Stomach (tissue), 9 donors: Measurements from ENCODE around the gene PPRC1. TPM values are rescaled to one million over a fixed set of nuclear protein-coding genes. Genes with fewer than 3 reads are reported as not detected.

Source experiments
- DNase-seq, 2 donors: peaks; one replicate each; pipeline versions ENCODE4 v3.0.0 to v3.0.0-alpha.2; 2013 to 2019
- H3K27ac ChIP-seq, 5 donors: fragments of 200-600 bp in 4 of 5; sonication (generic) in 4 of 5; one replicate each; pipeline ENCODE4 v1.5.1; 2013 to 2019; ENCODE audit warnings: mild to moderate bottlenecking in 1 of 5, moderate library complexity in 1 of 5
- H3K27me3 ChIP-seq, 3 donors: fragments of 200-600 bp; sonication (generic); one replicate each; pipeline ENCODE4 v1.5.1; 2017 to 2019; ENCODE audit warnings: mixed run types in 1 of 3
- H3K36me3 ChIP-seq, 4 donors: fragments of 200-600 bp; sonication (generic); 1 replicate in 3 of 4; 2 replicates in 1 of 4; pipeline ENCODE4 v1.5.1; 2016 to 2019
- H3K4me1 ChIP-seq, 4 donors: fragments of 200-600 bp; sonication (generic); one replicate each; pipeline ENCODE4 v1.5.1; 2016 to 2019
- H3K4me3 ChIP-seq, 4 donors: fragments of 200-600 bp; sonication (generic) in 3 of 4; one replicate each; pipeline ENCODE4 v1.5.1; 2016 to 2019; ENCODE audit warnings: mild to moderate bottlenecking in 1 of 4
- H3K9me3 ChIP-seq, 4 donors: fragments of 200-600 bp; sonication (generic); one replicate each; pipeline ENCODE4 v1.5.1; 2016 to 2019
- EP300 ChIP-seq: sonication (generic); formaldehyde crosslinking; IDR thresholded peaks from one replicate; pipeline ENCODE4 v1.6.1; 2017; ENCODE audit warnings: antibody characterized with exemption
- POLR2A ChIP-seq, 4 donors: fragments of 450-650 bp; IDR thresholded peaks; one replicate each; pipeline ENCODE4 v1.6.1; 2016; ENCODE audit warnings: antibody characterized with exemption in 4 of 4, control low read depth in 2 of 4, mild to moderate bottlenecking in 1 of 4, moderate library complexity in 1 of 4
- POLR2AphosphoS5 ChIP-seq, 3 donors: sonication (generic); formaldehyde crosslinking; IDR thresholded peaks; one replicate each; pipeline ENCODE4 v1.6.1; 2016; ENCODE audit warnings: antibody characterized with exemption in 3 of 3
- WGBS, 5 donors: extraction: QIAGEN DNeasy Blood & Tissue Kit in 3 of 5; methylation state at CpG; one replicate each; pipeline versions ENCODE4 v1.1.5 to v1.1.7; 2013 to 2018; 5-methylcytosine and 5-hydroxymethylcytosine counted together
- intact Hi-C: fragments of 100-400 bp; cut with DNase I; formaldehyde crosslinking; loops from one replicate; pipeline ENCODE4 v1.15.1; 2023; ENCODE audit warnings: low total_unique reads
- polyA plus RNA-seq, 3 donors: library from polyadenylated mRNA; stranded (reverse); fragments of 200-250 nt; gene quantifications; one replicate each; pipeline ENCODE4 v1.2.3, GENCODE V29; 2013
- total RNA-seq, 5 donors: library from RNA; depleted of rRNA; stranded (reverse); fragments of >200 nt; gene quantifications; one replicate each; pipeline versions ENCODE4 v1.1.0 to v1.2.3, GENCODE V29; 2014 to 2016
- TF ChIP-seq, protein P1 (sequence below), 7 experiments: fragments of 450-650 bp in 4 of 7; fragments of 200-600 bp in 3 of 7; sonication (generic) in 3 of 7; IDR thresholded peaks; one replicate each; pipeline ENCODE4 v1.5.1; 2016 to 2019; ENCODE audit warnings: antibody characterized with exemption in 7 of 7, control low read depth in 2 of 7, mild to moderate bottlenecking in 1 of 7
- donor health status: healthy with polysubstance abuse.
- donor health status: Bipolar disorder and iron deficiency.
- donor health status: healthy.

PPRC1 gene
- total and polyA plus RNA-seq, 8 donors: 10.4 to 37.3 (median 14.9) TPM

DNA sequence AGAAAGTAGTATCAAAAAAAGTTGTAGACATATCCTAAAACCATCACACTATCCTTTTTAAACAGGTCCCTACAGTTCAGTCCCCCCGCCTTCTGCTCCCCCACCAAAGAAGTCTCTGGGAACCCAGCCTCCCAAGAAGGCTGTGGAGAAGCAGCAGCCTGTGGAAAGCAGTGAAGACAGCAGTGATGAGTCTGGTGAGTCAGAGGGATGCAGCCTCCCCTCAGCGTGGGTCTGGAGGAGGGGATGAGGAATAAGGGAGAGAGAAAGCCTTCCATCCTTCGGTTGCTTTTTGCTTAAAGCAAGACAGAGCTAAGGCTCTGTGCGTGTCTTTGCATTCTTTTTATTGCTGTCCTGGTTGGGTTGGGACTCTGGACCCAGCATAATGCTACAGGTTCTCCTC is 27.0 kb downstream of the PPRC1 start:
- Histone ChIP-seq H3K36me3 (peaks cover 71 to 100% (median 95%) of the 10 kb centered on the region in 4 donors), H3K4me3 (no peak overlapping the region)

DNA sequence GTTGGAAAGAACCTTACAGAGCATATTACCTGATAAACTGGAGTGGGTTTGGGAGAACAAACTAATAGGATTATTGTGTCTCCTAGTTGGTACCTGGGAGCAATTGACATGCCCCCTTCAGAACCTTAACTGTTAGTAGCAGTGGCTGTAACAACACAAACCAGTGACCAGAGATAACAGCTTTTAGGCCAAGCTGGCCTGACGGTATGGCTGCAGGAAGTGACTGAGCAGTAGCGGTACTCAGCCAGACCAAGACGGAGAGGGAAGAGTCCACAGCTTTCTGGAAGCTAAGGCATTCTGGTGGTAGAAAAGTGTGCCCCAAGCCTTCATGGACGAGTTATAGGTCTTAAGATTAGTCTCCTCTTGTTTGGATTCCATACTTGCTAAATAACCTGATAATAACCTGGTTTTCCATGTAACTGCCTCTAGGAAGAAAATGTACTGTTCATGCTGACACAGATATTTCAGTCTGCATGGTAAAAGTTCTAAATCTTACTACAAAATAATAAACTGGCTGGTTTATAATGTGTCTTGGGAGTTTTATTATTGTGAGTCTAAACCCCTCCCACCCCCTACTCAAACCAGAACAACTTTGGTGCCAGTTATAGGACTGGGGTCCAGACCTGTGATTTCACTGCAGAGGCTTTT is 30.6 kb downstream of the PPRC1 start:
- WGBS, 5 donors: 64 to 79% (median 67%) methylated on average over 4 of the region's 4 CpGs
- intact Hi-C loops: no loop called here
- Histone ChIP-seq H3K9me3 (no peaks in the 10 kb centered on the region), H3K27ac (no peak overlapping the region), H3K27me3 (no peaks in the 10 kb centered on the region), H3K4me3 (no peak overlapping the region), H3K36me3 (peaks cover 54 to 65% (median 60%) of the 10 kb centered on the region in 4 donors), H3K4me1 (no peaks in the 10 kb centered on the region)
- no peak for DNase-seq
- TF ChIP-seq POLR2AphosphoS5 (IDR thresholded peaks at IDR 0.05) (no peak), EP300 (no peak)

More for the DNA sequence above, 27.0 kb downstream of the PPRC1 start:
- H3K9me3 ChIP-seq: no peaks in the 10 kb centered on the region
- H3K27me3 ChIP-seq: no peaks in the 10 kb centered on the region
- H3K27ac ChIP-seq: no peak overlapping the region
- H3K4me1 ChIP-seq: peaks cover 0 to 29% (median 9%) of the 10 kb centered on the region in 4 donors
- TF ChIP-seq EP300 (no peak), POLR2AphosphoS5 (IDR thresholded peaks at IDR 0.05) (no peak), POLR2A (IDR thresholded peaks at IDR 0.05) (no peak)
- TF ChIP-seq, protein P1, sequence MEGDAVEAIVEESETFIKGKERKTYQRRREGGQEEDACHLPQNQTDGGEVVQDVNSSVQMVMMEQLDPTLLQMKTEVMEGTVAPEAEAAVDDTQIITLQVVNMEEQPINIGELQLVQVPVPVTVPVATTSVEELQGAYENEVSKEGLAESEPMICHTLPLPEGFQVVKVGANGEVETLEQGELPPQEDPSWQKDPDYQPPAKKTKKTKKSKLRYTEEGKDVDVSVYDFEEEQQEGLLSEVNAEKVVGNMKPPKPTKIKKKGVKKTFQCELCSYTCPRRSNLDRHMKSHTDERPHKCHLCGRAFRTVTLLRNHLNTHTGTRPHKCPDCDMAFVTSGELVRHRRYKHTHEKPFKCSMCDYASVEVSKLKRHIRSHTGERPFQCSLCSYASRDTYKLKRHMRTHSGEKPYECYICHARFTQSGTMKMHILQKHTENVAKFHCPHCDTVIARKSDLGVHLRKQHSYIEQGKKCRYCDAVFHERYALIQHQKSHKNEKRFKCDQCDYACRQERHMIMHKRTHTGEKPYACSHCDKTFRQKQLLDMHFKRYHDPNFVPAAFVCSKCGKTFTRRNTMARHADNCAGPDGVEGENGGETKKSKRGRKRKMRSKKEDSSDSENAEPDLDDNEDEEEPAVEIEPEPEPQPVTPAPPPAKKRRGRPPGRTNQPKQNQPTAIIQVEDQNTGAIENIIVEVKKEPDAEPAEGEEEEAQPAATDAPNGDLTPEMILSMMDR (IDR thresholded peaks at IDR 0.05): no peak
- WGBS, 5 donors: 93 to 98% (median 97%) methylated on average over 4 of the region's 4 CpGs
- intact Hi-C loops: no loop called here
- no peak for DNase-seq

DNA sequence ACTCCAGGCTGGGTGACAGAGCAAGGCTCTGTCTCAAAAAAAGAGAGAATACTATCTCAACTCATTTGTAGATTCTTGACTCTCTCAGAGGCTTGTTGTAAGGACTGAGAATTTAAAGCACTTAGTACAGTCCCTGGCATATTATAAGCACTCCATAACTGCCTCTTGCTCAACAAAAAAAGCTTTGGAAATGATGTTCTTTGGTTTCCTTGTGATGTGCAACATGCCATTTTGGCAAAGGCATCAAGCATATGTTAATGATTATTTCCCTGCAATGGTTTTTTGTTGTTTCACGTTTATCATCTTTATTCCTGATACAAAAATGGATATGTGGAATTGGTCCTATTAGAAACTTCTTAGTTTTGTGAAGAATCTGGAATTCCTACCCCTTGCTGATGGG is 35.0 kb downstream of the PPRC1 start:
- Histone ChIP-seq H3K9me3 (no peaks in the 10 kb centered on the region), H3K4me1 (peaks cover 0 to 13% (median 10%) of the 10 kb centered on the region in 4 donors), H3K27me3 (no peaks in the 10 kb centered on the region), H3K4me3 (no peak overlapping the region), H3K36me3 (peaks cover 11 to 21% (median 16%) of the 10 kb centered on the region in 4 donors), H3K27ac (no peak overlapping the region)
- WGBS, 5 donors: 52 to 65% (median 63%) methylated on average over 1 of the region's 1 CpG
- intact Hi-C loops: loop anchor here (5.0 kb wide), 1 partner anchor 184 kb away; no protein-coding TSS in a partner anchor
- no peak for DNase-seq
- no peak for TF ChIP-seq POLR2A (IDR thresholded peaks at IDR 0.05)
- no peak for TF ChIP-seq POLR2AphosphoS5 (IDR thresholded peaks at IDR 0.05)
- TF ChIP-seq, protein P1 (IDR thresholded peaks at IDR 0.05): no peak
- TF ChIP-seq EP300: no peak

DNA sequence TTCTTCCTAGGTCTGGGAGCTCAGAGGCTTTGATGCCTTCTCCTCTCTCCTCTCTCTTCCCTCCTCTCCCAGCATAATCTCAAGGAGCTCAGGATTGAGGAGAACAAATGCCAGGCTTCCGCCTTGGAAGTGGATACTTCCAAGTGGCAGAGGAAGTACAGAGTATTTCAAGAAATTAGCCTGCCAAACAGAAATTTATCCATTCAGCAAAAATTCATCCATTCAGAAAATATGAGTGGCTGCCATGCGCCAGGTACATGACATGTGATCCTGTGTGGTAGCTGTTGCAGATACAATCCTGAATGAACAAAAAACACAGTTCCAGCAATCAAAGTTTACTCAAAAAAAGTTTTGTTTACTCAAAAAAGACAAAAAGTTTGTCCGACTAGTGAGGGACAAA is 37.8 kb downstream of the PPRC1 start:
- Histone ChIP-seq H3K4me1 (peaks cover 0 to 13% (median 10%) of the 10 kb centered on the region in 4 donors), H3K27me3 (peaks cover 0 to 1% (median 0%) of the 10 kb centered on the region in 3 donors), H3K9me3 (no peaks in the 10 kb centered on the region), H3K27ac (no peak overlapping the region), H3K4me3 (no peak overlapping the region), H3K36me3 (no peaks in the 10 kb centered on the region)
- no peak for TF ChIP-seq POLR2A (IDR thresholded peaks at IDR 0.05)
- no peak for TF ChIP-seq EP300
- TF ChIP-seq POLR2AphosphoS5 (IDR thresholded peaks at IDR 0.05): no peak
- TF ChIP-seq, protein P1 (IDR thresholded peaks at IDR 0.05): no peak
- intact Hi-C loops: no loop called here
- no peak for DNase-seq
- WGBS, 5 donors: 45 to 64% (median 57%) methylated on average over 3 of the region's 3 CpGs

DNA sequence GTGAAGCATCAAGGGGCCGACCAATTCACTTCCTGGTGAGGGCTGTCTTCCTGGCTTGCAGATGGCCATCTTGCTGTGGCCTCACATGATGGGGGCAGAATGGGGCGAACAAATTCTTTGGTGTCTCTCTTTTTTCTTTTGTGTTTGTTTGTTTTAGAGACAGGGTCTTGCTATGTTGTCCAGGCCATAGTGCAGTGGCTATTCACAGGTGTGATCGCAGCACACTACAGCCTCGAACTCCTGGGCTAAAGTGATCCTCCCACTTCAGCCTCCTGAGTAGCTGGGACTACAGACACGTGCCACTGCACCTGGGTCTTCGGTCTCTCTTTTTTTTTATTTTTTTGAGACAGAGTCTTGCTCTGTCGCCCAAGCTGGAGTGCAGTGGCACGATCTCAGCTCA is 39.4 kb downstream of the PPRC1 start:
- TF ChIP-seq EP300 (no peak), POLR2A (IDR thresholded peaks at IDR 0.05) (no peak), POLR2AphosphoS5 (IDR thresholded peaks at IDR 0.05) (no peak)
- TF ChIP-seq, protein P1 (IDR thresholded peaks at IDR 0.05): no peak
- H3K4me1 ChIP-seq: peaks cover 0 to 13% (median 10%) of the 10 kb centered on the region in 4 donors
- H3K27me3 ChIP-seq: peaks cover 0 to 16% (median 0%) of the 10 kb centered on the region in 3 donors
- no peak overlapping the region for H3K4me3 ChIP-seq
- no peaks in the 10 kb centered on the region for H3K9me3 ChIP-seq
- intact Hi-C loops: no loop called here
- no peak for DNase-seq
- WGBS, 5 donors: 85 to 89% (median 87%) methylated on average over 8 of the region's 8 CpGs
- no peak overlapping the region for H3K27ac ChIP-seq
- H3K36me3 ChIP-seq: no peaks in the 10 kb centered on the region
